HepG2 (cell line): Measurements from ENCODE around the gene PPP2R5E. TPM values are rescaled to one million over a fixed set of nuclear protein-coding genes. Genes with fewer than 3 reads are reported as not detected.

Experiments used
- ATAC-seq: fragments of 200-7000 bp; cut with Tn5 transposase; 3 replicates; pipeline ENCODE4 v1.9.1; 2020; ENCODE audit warnings: mild to moderate bottlenecking, moderate library complexity
- BruUV-seq: library from RNA; stranded (reverse); fragments of 400-500 nt; replicated peaks from 2 replicates; lab custom pipeline; 2021; lab: Mats Ljungman, UMichigan
- CTCF ChIA-PET: fragments of 300-600 bp; formaldehyde crosslinking; extraction: SDS; loops from one replicate; lab custom pipeline; 2021; ENCODE audit warnings: low total read pairs, inconsistent platforms, low intra/inter-chr PET ratio; lab: Yijun Ruan, JAX
- POLR2A ChIA-PET: fragments of 350-600 bp; sonication (Branson Sonifier 250); formaldehyde crosslinking; loops from one replicate; lab custom pipeline; 2020; ENCODE audit warnings: antibody characterized with exemption, inconsistent platforms; lab: Yijun Ruan, JAX
- DNase-seq: peaks from one replicate; pipeline ENCODE4 v3.0.0-alpha.2; 2015; ENCODE audit warnings: low spot score
- FAIRE-seq: peaks from 3 replicates; lab custom pipeline; 2011; peaks lifted over from hg19 to GRCh38; lab: Jason Lieb, UNC
- H2AFZ ChIP-seq: one replicate; pipeline ENCODE4 v1.6.1; 2011; ENCODE audit warnings: low read length, inconsistent platforms
- H3K27ac ChIP-seq: fragments of 300-600 bp; 3 replicates; pipeline ENCODE4 v1.8.0; 2011; ENCODE audit warnings: mixed run types, mild to moderate bottlenecking, mixed read lengths, low read length, inconsistent platforms; ENCODE audit not compliant: insufficient read depth; ENCODE audit errors: extremely low read length
- H3K27me3 ChIP-seq, 2 experiments: fragments of 200-600 bp in 1 of 2; 2 replicates in 1 of 2; 3 replicates in 1 of 2; pipeline versions ENCODE4 v1.6.0 to v1.8.0; 2011; ENCODE audit warnings: low read length in 2 of 2, mild to moderate bottlenecking in 2 of 2, moderate library complexity in 2 of 2, inconsistent platforms in 1 of 2; ENCODE audit not compliant: insufficient read depth in 2 of 2, control insufficient read depth in 1 of 2
- H3K36me3 ChIP-seq, 2 experiments: fragments of 200-600 bp in 1 of 2; replicated peaks in 1 of 2; 2 replicates in 1 of 2; 3 replicates in 1 of 2; pipeline versions ENCODE4 v1.5.1 to v1.8.0; 2011; ENCODE audit warnings: low read length in 2 of 2, inconsistent platforms in 1 of 2; ENCODE audit not compliant: insufficient read depth in 2 of 2, control insufficient read depth in 1 of 2
- H3K4me1 ChIP-seq: 2 replicates; pipeline ENCODE4 v1.5.1; 2012; ENCODE audit warnings: low read length, inconsistent platforms; ENCODE audit not compliant: insufficient read depth
- H3K4me2 ChIP-seq: 2 replicates; pipeline ENCODE4 v1.6.0; 2011; ENCODE audit warnings: low read depth, low read length, inconsistent platforms
- H3K4me3 ChIP-seq, 3 experiments: fragments of 200-600 bp in 1 of 3; sonication (generic), shearing (Covaris generic) in 1 of 3; replicated peaks in 1 of 3; 2 replicates each; pipeline ENCODE4 v1.5.1; 2011 to 2016; ENCODE audit warnings: low read length in 3 of 3, inconsistent platforms in 2 of 3, low read depth in 2 of 3, mild to moderate bottlenecking in 2 of 3, control low read depth in 1 of 3, mixed read lengths in 1 of 3; ENCODE audit not compliant: insufficient read depth in 1 of 3
- H3K79me2 ChIP-seq: one replicate; pipeline ENCODE4 v1.6.1; 2011; ENCODE audit warnings: low read length, inconsistent platforms; ENCODE audit not compliant: insufficient read depth
- H3K9ac ChIP-seq: 2 replicates; pipeline ENCODE4 v1.6.0; 2011; ENCODE audit warnings: mild to moderate bottlenecking, low read depth, low read length, inconsistent platforms; ENCODE audit not compliant: insufficient read depth
- H3K9me3 ChIP-seq: 2 replicates; pipeline ENCODE4 v1.5.1; 2012; ENCODE audit warnings: mild to moderate bottlenecking, low read length
- H4K20me1 ChIP-seq: 2 replicates; pipeline ENCODE4 v1.6.0; 2011; ENCODE audit warnings: inconsistent platforms, mild to moderate bottlenecking, low read length, moderate library complexity; ENCODE audit not compliant: insufficient read depth
- AGO1 ChIP-seq: fragments of 200-400 bp; formaldehyde crosslinking; IDR thresholded peaks from 2 replicates; pipeline ENCODE4 v1.6.1; 2017; ENCODE audit warnings: mild to moderate bottlenecking, low read depth, low read length, moderate library complexity; ENCODE audit not compliant: poor library complexity, severe bottlenecking
- AGO2 ChIP-seq: fragments of 200-400 bp; formaldehyde crosslinking; optimal IDR thresholded peaks from 2 replicates; pipeline ENCODE3; 2017; ENCODE audit warnings: mild to moderate bottlenecking, low read depth, low read length, moderate library complexity
- BRCA1 ChIP-seq: sonication (generic); formaldehyde crosslinking; IDR thresholded peaks from 2 replicates; pipeline ENCODE4 v1.4.0; 2020; ENCODE audit warnings: missing genetic modification reagents
- EED ChIP-seq: sonication (generic); formaldehyde crosslinking; IDR thresholded peaks from 2 replicates; pipeline ENCODE4 v1.5.0; 2020; ENCODE audit warnings: mild to moderate bottlenecking, missing genetic modification reagents
- GFI1 ChIP-seq: sonication (generic); formaldehyde crosslinking; IDR thresholded peaks from 2 replicates; pipeline ENCODE4 v1.5.0; 2020; ENCODE audit warnings: missing genetic modification reagents, mild to moderate bottlenecking, borderline replicate concordance
- GLMP ChIP-seq: sonication (generic); formaldehyde crosslinking; IDR thresholded peaks from 2 replicates; pipeline ENCODE4 v1.9.0; 2021; ENCODE audit warnings: missing genetic modification reagents, mild to moderate bottlenecking, borderline replicate concordance
- HMGXB4 ChIP-seq, 2 experiments: sonication (generic) in 1 of 2; formaldehyde crosslinking in 1 of 2; IDR thresholded peaks; 2 replicates each; pipeline versions ENCODE4 v1.4.0 to v1.6.1; 2018 to 2020; ENCODE audit warnings: missing genetic modification reagents in 2 of 2, borderline replicate concordance in 1 of 2, low read depth in 1 of 2, mild to moderate bottlenecking in 1 of 2, missing biosample characterization in 1 of 2
- HNRNPK ChIP-seq: fragments of 200-400 bp; formaldehyde crosslinking; IDR thresholded peaks from 2 replicates; pipeline ENCODE4 v1.6.1; 2018; ENCODE audit warnings: low read length, low read depth, moderate library complexity, mild to moderate bottlenecking; ENCODE audit not compliant: poor library complexity, severe bottlenecking
- KAT2B ChIP-seq: fragments of 150-350 bp; IDR thresholded peaks from 2 replicates; pipeline ENCODE4 v1.6.1; 2014; ENCODE audit warnings: low read depth, low read length, borderline replicate concordance
- MLX ChIP-seq: IDR thresholded peaks from 2 replicates; pipeline ENCODE4 v1.6.1; 2016
- NBN ChIP-seq: fragments of 450-650 bp; conservative IDR thresholded peaks from 2 replicates; pipeline ENCODE4 v1.6.1; 2017
- RCOR2 ChIP-seq: IDR thresholded peaks from 2 replicates; pipeline ENCODE4 v1.6.1; 2016; ENCODE audit warnings: missing biosample characterization, missing genetic modification reagents
- REPIN1 ChIP-seq: sonication (generic); formaldehyde crosslinking; IDR thresholded peaks from 2 replicates; pipeline ENCODE4 v1.8.0; 2022; ENCODE audit warnings: missing genetic modification reagents, low read depth, mild to moderate bottlenecking, borderline replicate concordance
- SP2 ChIP-seq: sonication (generic); formaldehyde crosslinking; IDR thresholded peaks from 2 replicates; pipeline ENCODE4 v1.5.1; 2020; ENCODE audit warnings: mild to moderate bottlenecking, missing genetic modification reagents
- ZNF343 ChIP-seq: sonication (generic); formaldehyde crosslinking; IDR thresholded peaks from 2 replicates; pipeline ENCODE4 v1.4.0; 2020; ENCODE audit warnings: mild to moderate bottlenecking, missing genetic modification reagents
- ZNF891 ChIP-seq: sonication (generic); formaldehyde crosslinking; IDR thresholded peaks from 2 replicates; pipeline ENCODE4 v1.5.0; 2020; ENCODE audit warnings: mild to moderate bottlenecking, missing genetic modification reagents
- WGBS: methylation state at CpG from one replicate; pipeline ENCODE4 v1.1.6; 2017; ENCODE audit warnings: low lambda C conversion rate; 5-methylcytosine and 5-hydroxymethylcytosine counted together
- in situ Hi-C: cut with HindIII; loops from 2 replicates; pipeline ENCODE4 v1.10.0; 2017; ENCODE audit warnings: low pct_unique_long_range_greater_than_20kb; ENCODE audit not compliant: extremely low pct_ligation_motif_present
- intact Hi-C: fragments of 100-400 bp; cut with micrococcal nuclease; formaldehyde crosslinking; loops from one replicate; pipeline ENCODE4 v1.10.0; 2022; ENCODE audit not compliant: unreplicated experiment
- polyA plus RNA-seq, 8 experiments: library from polyadenylated mRNA; depleted of rRNA in 3 of 8; stranded (reverse) in 7 of 8; unstranded in 1 of 8; fragments of >200 nt; fragmentation: Illumina TruSeq in 4 of 8; extraction: Trizol in 4 of 8; gene quantifications; 2 replicates each; pipeline versions ENCODE4 v1.2.1 to v1.2.3, GENCODE V29; 2011 to 2016; ENCODE audit warnings: low read depth in 4 of 8, missing spikeins in 1 of 8, mixed read lengths in 1 of 8; ENCODE audit not compliant: insufficient read depth in 1 of 8
- total RNA-seq, 5 experiments: library from RNA; depleted of rRNA; stranded (reverse); fragments of >200 nt; fragmentation: Illumina TruSeq; extraction: Trizol; gene quantifications; 2 replicates each; pipeline ENCODE4 v1.2.3, GENCODE V29; 2016; ENCODE audit warnings: low read depth in 1 of 5
- TF ChIP-seq, protein P1 (sequence below): IDR thresholded peaks from 2 replicates; pipeline ENCODE4 v1.6.1; 2016; ENCODE audit warnings: missing biosample characterization, missing genetic modification reagents, low read depth
- TF ChIP-seq, protein P2 (sequence below): sonication (generic); formaldehyde crosslinking; IDR thresholded peaks from 2 replicates; pipeline ENCODE4 v1.8.0; 2023; ENCODE audit warnings: mild to moderate bottlenecking, missing genetic modification reagents

Gene PPP2R5E
- total and polyA plus RNA-seq, 2 of the 13 experiments (the other 11 are each of a cell fraction or from before 2014, with no cell fraction given) = 8.9 to 11.0 TPM

DNA sequence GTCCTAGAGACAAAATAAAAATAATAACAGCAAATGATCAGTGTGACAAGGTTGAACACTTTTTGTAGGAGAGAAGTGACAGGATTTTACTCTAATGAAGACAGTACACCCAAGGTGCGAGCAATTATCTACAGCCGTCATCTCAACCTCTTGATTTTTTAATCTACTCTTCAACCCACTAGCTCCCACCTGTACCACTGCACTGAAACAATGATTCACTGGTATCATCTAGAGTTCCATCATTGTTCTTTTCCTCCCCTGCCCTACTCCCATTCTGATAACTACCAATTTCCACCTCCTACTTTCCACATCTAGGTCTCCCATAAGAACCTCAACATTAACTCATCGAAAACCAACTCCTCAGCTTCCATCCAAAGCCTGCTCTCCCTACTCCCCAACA is 99.8 kb downstream of the PPP2R5E start:
- FAIRE-seq (no peak), DNase-seq (no peak), ATAC-seq (no peak)
- H2AFZ ChIP-seq = no peak overlapping the region
- H3K9me3 ChIP-seq = no peaks in the 10 kb centered on the region
- no peaks in the 10 kb centered on the region for H4K20me1 ChIP-seq
- H3K4me3 ChIP-seq = no peak overlapping the region
- peaks cover 12% of the 10 kb centered on the region for H3K79me2 ChIP-seq
- H3K27ac ChIP-seq = no peak overlapping the region
- in situ Hi-C loops (no loop called here), intact Hi-C loops (no loop called here)
- TF ChIP-seq, protein P1, sequence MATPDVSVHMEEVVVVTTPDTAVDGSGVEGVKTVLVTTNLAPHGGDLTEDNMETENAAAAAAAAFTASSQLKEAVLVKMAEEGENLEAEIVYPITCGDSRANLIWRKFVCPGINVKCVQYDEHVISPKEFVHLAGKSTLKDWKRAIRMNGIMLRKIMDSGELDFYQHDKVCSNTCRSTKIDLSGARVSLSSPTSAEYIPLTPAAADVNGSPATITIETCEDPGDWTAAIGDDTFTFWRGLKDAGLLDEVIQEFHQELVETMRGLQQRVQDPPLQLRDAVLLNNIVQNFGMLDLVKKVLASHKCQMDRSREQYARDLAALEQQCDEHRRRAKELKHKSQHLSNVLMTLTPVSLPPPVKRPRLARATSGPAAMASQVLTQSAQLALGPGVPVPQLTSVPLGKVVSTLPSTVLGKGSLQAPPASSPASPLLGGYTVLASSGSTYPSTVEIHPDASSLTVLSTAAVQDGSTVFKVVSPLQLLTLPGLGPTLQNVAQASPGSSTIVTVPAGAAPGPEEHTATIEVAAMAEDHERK = no peak
- TF ChIP-seq ZNF891 (CRISPR knock-in tag) (no peak), GFI1 (CRISPR knock-in tag) (no peak), AGO1 (no peak), NBN (no peak), HNRNPK (no peak), MLX (CRISPR knock-in tag) (no peak), BRCA1 (CRISPR knock-in tag) (no peak), SP2 (CRISPR knock-in tag) (no peak), EED (no peak), REPIN1 (no peak), RCOR2 (CRISPR knock-in tag) (no peak), ZNF343 (no peak), KAT2B (no peak), HMGXB4 (CRISPR knock-in tag; IDR thresholded peaks at IDR 0.05; ENCODE audit: borderline replicate concordance in 1 of 2, low read depth in 1 of 2) (no peak), AGO2 (no peak), GLMP (CRISPR knock-in tag) (no peak)
- TF ChIP-seq, protein P2, sequence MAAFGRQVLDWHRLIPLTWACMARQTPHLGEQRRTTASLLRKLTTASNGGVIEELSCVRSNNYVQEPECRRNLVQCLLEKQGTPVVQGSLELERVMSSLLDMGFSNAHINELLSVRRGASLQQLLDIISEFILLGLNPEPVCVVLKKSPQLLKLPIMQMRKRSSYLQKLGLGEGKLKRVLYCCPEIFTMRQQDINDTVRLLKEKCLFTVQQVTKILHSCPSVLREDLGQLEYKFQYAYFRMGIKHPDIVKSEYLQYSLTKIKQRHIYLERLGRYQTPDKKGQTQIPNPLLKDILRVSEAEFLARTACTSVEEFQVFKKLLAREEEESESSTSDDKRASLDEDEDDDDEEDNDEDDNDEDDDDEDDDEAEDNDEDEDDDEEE (CRISPR knock-in tag) = no peak
- TSS peak; percentile 6 for BruUV-seq
- ChIA-PET CTCF (no interaction called here), POLR2A (no interaction called here)
- no peak overlapping the region for H3K4me2 ChIP-seq
- no peaks in the 10 kb centered on the region for H3K27me3 ChIP-seq
- H3K36me3 ChIP-seq = peaks cover 1 to 3% of the 10 kb centered on the region in 2 experiments; a peak in 1 of 5 replicates
- H3K9ac ChIP-seq = no peak overlapping the region
- WGBS = 97% methylated on average over 3 of the region's 3 CpGs
- peaks cover 2% of the 10 kb centered on the region; the same call in 1 of the 2 replicates for H3K4me1 ChIP-seq
